SH-SY5Y (cell line): Measurements from ENCODE around the gene SCYGR2.

ENCODE experiments used
- GATA2 ChIP-seq: IDR thresholded peaks from 2 replicates; pipeline ENCODE4 v1.6.1; 2011; ENCODE audit warnings: mild to moderate bottlenecking, low read depth, low read length
- GATA3 ChIP-seq: IDR thresholded peaks from 2 replicates; pipeline ENCODE4 v1.6.1; 2011; ENCODE audit warnings: low read depth, mild to moderate bottlenecking, low read length, moderate library complexity

- TF ChIP-seq GATA3 (no peak), GATA2 (no peak)
Observed at GRCh38 chr2:227606476-227606875, 7.8 kb downstream of the SCYGR2 start.
